Liver (tissue), 9 donors: ENCODE results near the gene MGAT4A. TPM values are rescaled to one million over a fixed set of nuclear protein-coding genes. Genes with fewer than 3 reads are reported as not detected.

Experiments used
- DNase-seq: peaks from one replicate; pipeline ENCODE4 v3.0.0-alpha.2; 2017; ENCODE audit warnings: low spot score
- H3K27ac ChIP-seq, 2 donors: one replicate each; pipeline ENCODE4 v1.7.0; 2013; ENCODE audit warnings: inconsistent platforms in 2 of 2, low read length in 2 of 2, control low read depth in 1 of 2, low read depth in 1 of 2, mild to moderate bottlenecking in 1 of 2
- H3K27me3 ChIP-seq, 4 donors: one replicate each; pipeline versions ENCODE4 v1.6.1 to v1.7.0; 2013; ENCODE audit warnings: low read length in 3 of 4, inconsistent platforms in 1 of 4, mild to moderate bottlenecking in 1 of 4, moderate library complexity in 1 of 4; ENCODE audit not compliant: control insufficient read depth in 4 of 4, insufficient read depth in 4 of 4
- H3K36me3 ChIP-seq, 4 donors: one replicate each; pipeline versions ENCODE4 v1.6.1 to v1.7.0; 2013; ENCODE audit warnings: low read length in 3 of 4, mild to moderate bottlenecking in 3 of 4, low read depth in 1 of 4, moderate library complexity in 1 of 4; ENCODE audit not compliant: control insufficient read depth in 4 of 4, insufficient read depth in 3 of 4
- H3K4me1 ChIP-seq, 4 donors: one replicate each; pipeline versions ENCODE4 v1.6.1 to v1.7.0; 2013; ENCODE audit warnings: low read length in 3 of 4, mild to moderate bottlenecking in 3 of 4, moderate library complexity in 1 of 4; ENCODE audit not compliant: control insufficient read depth in 4 of 4, insufficient read depth in 4 of 4
- H3K4me3 ChIP-seq, 3 donors: one replicate each; pipeline versions ENCODE4 v1.6.1 to v1.7.0; 2013; ENCODE audit warnings: low read length in 3 of 3, control low read depth in 1 of 3, low read depth in 1 of 3, mild to moderate bottlenecking in 1 of 3
- H3K9ac ChIP-seq, 2 donors: one replicate each; pipeline ENCODE4 v1.7.0; 2013; ENCODE audit warnings: low read length in 2 of 2, mild to moderate bottlenecking in 2 of 2, moderate library complexity in 2 of 2, control low read depth in 1 of 2, low read depth in 1 of 2
- H3K9me3 ChIP-seq, 4 donors: one replicate each; pipeline versions ENCODE4 v1.6.1 to v1.7.0; 2013; ENCODE audit warnings: low read length in 3 of 4; ENCODE audit not compliant: control insufficient read depth in 4 of 4
- EGR1 ChIP-seq, 2 donors: IDR thresholded peaks; 2 replicates each; pipeline ENCODE4 v1.6.1; 2016 to 2018; ENCODE audit warnings: antibody characterized with exemption in 2 of 2, low read depth in 2 of 2
- FOXA1 ChIP-seq: IDR thresholded peaks from 2 replicates; pipeline ENCODE4 v1.6.1; 2016; ENCODE audit warnings: antibody characterized with exemption
- GABPA ChIP-seq, 2 donors: IDR thresholded peaks in 1 of 2; conservative IDR thresholded peaks in 1 of 2; 2 replicates each; pipeline ENCODE4 v1.6.1; 2016; ENCODE audit warnings: antibody characterized with exemption in 2 of 2, mild to moderate bottlenecking in 1 of 2, moderate library complexity in 1 of 2
- HNF4A ChIP-seq, 2 donors: conservative IDR thresholded peaks; 2 replicates each; pipeline ENCODE4 v1.6.1; 2016; ENCODE audit warnings: antibody characterized with exemption in 2 of 2, mild to moderate bottlenecking in 2 of 2
- JUND ChIP-seq, 2 donors: IDR thresholded peaks; 2 replicates each; pipeline ENCODE4 v1.6.1; 2016; ENCODE audit warnings: antibody characterized with exemption in 2 of 2
- NR2F2 ChIP-seq: IDR thresholded peaks from 2 replicates; pipeline ENCODE4 v1.6.1; 2016; ENCODE audit warnings: antibody characterized with exemption
- RAD21 ChIP-seq, 2 donors: IDR thresholded peaks; 2 replicates each; pipeline ENCODE4 v1.6.1; 2016; ENCODE audit warnings: antibody characterized with exemption in 2 of 2, mild to moderate bottlenecking in 2 of 2
- RXRA ChIP-seq, 2 donors: IDR thresholded peaks; 2 replicates each; pipeline ENCODE4 v1.6.1; 2017 to 2018; ENCODE audit warnings: antibody characterized with exemption in 2 of 2, mild to moderate bottlenecking in 1 of 2
- SP1 ChIP-seq: IDR thresholded peaks from 2 replicates; pipeline ENCODE4 v1.6.1; 2018; ENCODE audit warnings: antibody characterized with exemption, mild to moderate bottlenecking
- TAF1 ChIP-seq: conservative IDR thresholded peaks from 2 replicates; pipeline ENCODE4 v1.6.1; 2016; ENCODE audit warnings: antibody characterized with exemption, mild to moderate bottlenecking
- YY1 ChIP-seq: IDR thresholded peaks from 2 replicates; pipeline ENCODE4 v1.6.1; 2016; ENCODE audit warnings: antibody characterized with exemption, mild to moderate bottlenecking
- WGBS: extraction: QIAGEN DNeasy Blood & Tissue Kit; methylation state at CpG from one replicate; pipeline ENCODE4 v1.1.7; 2013; 5-methylcytosine and 5-hydroxymethylcytosine counted together
- polyA plus RNA-seq, 2 donors: library from polyadenylated mRNA; stranded (reverse) in 1 of 2; unstranded in 1 of 2; fragments of 200-250 nt in 1 of 2; fragments of >200 nt in 1 of 2; fragmentation: Nextera tagmentation in 1 of 2; extraction: Ambion mirVana in 1 of 2; gene quantifications; one replicate each; pipeline versions ENCODE4 v1.2.1 to v1.2.3, GENCODE V29; 2013 to 2015
- total RNA-seq, 2 donors: library from RNA; depleted of rRNA; stranded (reverse); fragments of >200 nt; gene quantifications; one replicate each; pipeline ENCODE4 v1.2.3, GENCODE V29; 2014
- TF ChIP-seq, protein P1 (sequence below): IDR thresholded peaks from 2 replicates; pipeline ENCODE4 v1.6.1; 2016; ENCODE audit warnings: antibody characterized with exemption
- TF ChIP-seq, protein P2 (sequence below): IDR thresholded peaks from 2 replicates; pipeline ENCODE4 v1.6.1; 2016; ENCODE audit warnings: antibody characterized with exemption
- TF ChIP-seq, protein P3 (sequence below): IDR thresholded peaks from 2 replicates; pipeline ENCODE4 v1.6.1; 2016; ENCODE audit warnings: antibody characterized with exemption, mild to moderate bottlenecking
- TF ChIP-seq, protein P4 (sequence below): fragments of 150-350 bp; IDR thresholded peaks from 2 replicates; pipeline ENCODE4 v1.5.1; 2017; ENCODE audit warnings: improper control_type of control experiment, low read depth, low read length; ENCODE audit not compliant: missing input control
- donor health status: healthy.
- donor health status: healthy.
- donor health status: healthy.
- donor health status: healthy.
- donor health status: healthy.

MGAT4A gene
- total and polyA plus RNA-seq, 4 donors, result 2.7 to 17.3 (median 5.4) TPM

DNA sequence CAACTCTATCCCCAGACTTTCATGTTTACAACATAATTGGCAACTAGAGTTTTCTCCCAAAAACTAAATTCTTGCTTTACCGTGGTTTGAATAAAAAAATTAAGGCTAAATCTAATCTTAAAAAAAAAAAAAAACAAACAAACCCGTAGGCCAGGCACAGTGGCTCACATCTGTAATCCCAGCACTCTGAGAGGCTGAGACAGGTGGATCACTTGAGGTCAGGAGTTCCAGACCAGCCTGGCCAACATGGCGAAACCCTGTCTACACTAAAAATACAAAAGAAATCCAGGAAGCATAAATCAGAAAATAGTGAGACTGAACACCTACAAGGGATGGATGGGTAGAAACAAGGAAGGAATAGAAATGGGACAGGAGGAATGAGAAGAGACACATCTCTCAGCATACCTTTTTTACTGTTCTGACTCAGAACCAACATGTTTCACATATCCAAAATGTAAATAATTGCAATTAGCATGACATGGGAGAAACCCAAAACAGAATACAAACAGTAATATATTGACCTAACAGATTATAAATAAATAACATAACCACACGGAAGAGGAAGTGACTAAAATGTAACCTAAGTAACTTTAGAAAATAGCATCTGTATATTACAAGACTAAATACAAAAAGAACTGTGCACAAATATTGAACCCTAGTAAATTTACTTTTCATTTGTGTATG lies 17.5 kb downstream of the MGAT4A start:
- H3K36me3 ChIP-seq, result no peaks in the 10 kb centered on the region
- no peaks in the 10 kb centered on the region for H3K9me3 ChIP-seq
- no peak overlapping the region for H3K9ac ChIP-seq
- no peak for DNase-seq
- H3K4me3 ChIP-seq, result no peak overlapping the region
- H3K4me1 ChIP-seq, result peaks cover 5 to 16% (median 10%) of the 10 kb centered on the region in 4 donors
- H3K27me3 ChIP-seq, result no peaks in the 10 kb centered on the region
- TF ChIP-seq YY1 (no peak), RXRA (IDR thresholded peaks at IDR 0.05) (no peak), JUND (IDR thresholded peaks at IDR 0.05) (no peak)
- TF ChIP-seq, protein P1, sequence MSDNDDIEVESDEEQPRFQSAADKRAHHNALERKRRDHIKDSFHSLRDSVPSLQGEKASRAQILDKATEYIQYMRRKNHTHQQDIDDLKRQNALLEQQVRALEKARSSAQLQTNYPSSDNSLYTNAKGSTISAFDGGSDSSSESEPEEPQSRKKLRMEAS, result no peak
- TF ChIP-seq, protein P2, sequence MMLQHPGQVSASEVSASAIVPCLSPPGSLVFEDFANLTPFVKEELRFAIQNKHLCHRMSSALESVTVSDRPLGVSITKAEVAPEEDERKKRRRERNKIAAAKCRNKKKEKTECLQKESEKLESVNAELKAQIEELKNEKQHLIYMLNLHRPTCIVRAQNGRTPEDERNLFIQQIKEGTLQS, result no peak
- WGBS, result 87% methylated on average over 4 of the region's 4 CpGs
- H3K27ac ChIP-seq, result no peak overlapping the region

DNA sequence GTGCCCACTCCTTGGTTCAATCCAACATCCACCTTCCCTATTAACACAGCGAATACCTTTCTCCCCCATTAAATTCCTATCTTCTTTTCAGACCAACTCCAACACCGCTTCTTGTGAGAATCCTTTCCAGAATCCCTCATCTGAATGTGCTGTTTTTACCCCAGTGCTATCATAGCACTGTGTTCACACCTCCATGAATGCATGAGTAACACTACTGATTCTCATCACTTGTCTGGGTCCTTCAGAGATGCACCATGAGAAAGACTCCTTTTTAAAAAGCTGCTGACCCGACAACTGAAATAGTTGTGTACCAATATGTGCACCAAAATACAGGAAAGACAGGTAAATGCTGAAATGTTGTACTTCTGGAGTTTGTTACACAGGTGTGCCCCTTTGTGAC lies 18.8 kb downstream of the MGAT4A start:
- H3K4me1 ChIP-seq, result peaks cover 5 to 17% (median 10%) of the 10 kb centered on the region in 4 donors
- no peak for DNase-seq
- WGBS, result 95% methylated on average over 3 of the region's 3 CpGs

More for the DNA sequence above, 18.8 kb downstream of the MGAT4A start:
- no peaks in the 10 kb centered on the region for H3K27me3 ChIP-seq
- H3K27ac ChIP-seq, result no peak overlapping the region
- no peak overlapping the region for H3K9ac ChIP-seq
- TF ChIP-seq EGR1 (IDR thresholded peaks at IDR 0.05; ENCODE audit: low read depth in 2 of 2) (no peak), SP1 (no peak), TAF1 (no peak), NR2F2 (no peak), GABPA (IDR thresholded peaks at IDR 0.05 in 1 of 2, conservative IDR thresholded peaks at IDR 0.05 in 1 of 2) (no peak), JUND (IDR thresholded peaks at IDR 0.05) (no peak), RAD21 (IDR thresholded peaks at IDR 0.05) (no peak), HNF4A (conservative IDR thresholded peaks at IDR 0.05) (no peak), FOXA1 (no peak)
- TF ChIP-seq, protein P1, result no peak
- TF ChIP-seq, protein P3, sequence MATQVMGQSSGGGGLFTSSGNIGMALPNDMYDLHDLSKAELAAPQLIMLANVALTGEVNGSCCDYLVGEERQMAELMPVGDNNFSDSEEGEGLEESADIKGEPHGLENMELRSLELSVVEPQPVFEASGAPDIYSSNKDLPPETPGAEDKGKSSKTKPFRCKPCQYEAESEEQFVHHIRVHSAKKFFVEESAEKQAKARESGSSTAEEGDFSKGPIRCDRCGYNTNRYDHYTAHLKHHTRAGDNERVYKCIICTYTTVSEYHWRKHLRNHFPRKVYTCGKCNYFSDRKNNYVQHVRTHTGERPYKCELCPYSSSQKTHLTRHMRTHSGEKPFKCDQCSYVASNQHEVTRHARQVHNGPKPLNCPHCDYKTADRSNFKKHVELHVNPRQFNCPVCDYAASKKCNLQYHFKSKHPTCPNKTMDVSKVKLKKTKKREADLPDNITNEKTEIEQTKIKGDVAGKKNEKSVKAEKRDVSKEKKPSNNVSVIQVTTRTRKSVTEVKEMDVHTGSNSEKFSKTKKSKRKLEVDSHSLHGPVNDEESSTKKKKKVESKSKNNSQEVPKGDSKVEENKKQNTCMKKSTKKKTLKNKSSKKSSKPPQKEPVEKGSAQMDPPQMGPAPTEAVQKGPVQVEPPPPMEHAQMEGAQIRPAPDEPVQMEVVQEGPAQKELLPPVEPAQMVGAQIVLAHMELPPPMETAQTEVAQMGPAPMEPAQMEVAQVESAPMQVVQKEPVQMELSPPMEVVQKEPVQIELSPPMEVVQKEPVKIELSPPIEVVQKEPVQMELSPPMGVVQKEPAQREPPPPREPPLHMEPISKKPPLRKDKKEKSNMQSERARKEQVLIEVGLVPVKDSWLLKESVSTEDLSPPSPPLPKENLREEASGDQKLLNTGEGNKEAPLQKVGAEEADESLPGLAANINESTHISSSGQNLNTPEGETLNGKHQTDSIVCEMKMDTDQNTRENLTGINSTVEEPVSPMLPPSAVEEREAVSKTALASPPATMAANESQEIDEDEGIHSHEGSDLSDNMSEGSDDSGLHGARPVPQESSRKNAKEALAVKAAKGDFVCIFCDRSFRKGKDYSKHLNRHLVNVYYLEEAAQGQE, result no peak
- TF ChIP-seq, protein P4, sequence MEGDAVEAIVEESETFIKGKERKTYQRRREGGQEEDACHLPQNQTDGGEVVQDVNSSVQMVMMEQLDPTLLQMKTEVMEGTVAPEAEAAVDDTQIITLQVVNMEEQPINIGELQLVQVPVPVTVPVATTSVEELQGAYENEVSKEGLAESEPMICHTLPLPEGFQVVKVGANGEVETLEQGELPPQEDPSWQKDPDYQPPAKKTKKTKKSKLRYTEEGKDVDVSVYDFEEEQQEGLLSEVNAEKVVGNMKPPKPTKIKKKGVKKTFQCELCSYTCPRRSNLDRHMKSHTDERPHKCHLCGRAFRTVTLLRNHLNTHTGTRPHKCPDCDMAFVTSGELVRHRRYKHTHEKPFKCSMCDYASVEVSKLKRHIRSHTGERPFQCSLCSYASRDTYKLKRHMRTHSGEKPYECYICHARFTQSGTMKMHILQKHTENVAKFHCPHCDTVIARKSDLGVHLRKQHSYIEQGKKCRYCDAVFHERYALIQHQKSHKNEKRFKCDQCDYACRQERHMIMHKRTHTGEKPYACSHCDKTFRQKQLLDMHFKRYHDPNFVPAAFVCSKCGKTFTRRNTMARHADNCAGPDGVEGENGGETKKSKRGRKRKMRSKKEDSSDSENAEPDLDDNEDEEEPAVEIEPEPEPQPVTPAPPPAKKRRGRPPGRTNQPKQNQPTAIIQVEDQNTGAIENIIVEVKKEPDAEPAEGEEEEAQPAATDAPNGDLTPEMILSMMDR, result no peak
- TF ChIP-seq, protein P2, result no peak
- H3K4me3 ChIP-seq, result no peak overlapping the region
- no peaks in the 10 kb centered on the region for H3K9me3 ChIP-seq
- H3K36me3 ChIP-seq, result no peaks in the 10 kb centered on the region
